A549 (cell line): ENCODE measurements around the gene ACAD11. TPM values are rescaled to one million over a fixed set of nuclear protein-coding genes. Genes with fewer than 3 reads are reported as not detected.
A peak's percentile ranks its signal among the peaks of the same experiment; 100 is the strongest.

Source experiments
- ATAC-seq, 2 experiments: fragments of 200-7000 bp in 1 of 2; fragments of >200 bp in 1 of 2; cut with Nextera tagmentation in 1 of 2; cut with Tn5 transposase in 1 of 2; 3 replicates each; pipeline versions ENCODE4 v1.8.0 to v1.9.1; 2018 to 2020; ENCODE audit warnings: mild to moderate bottlenecking in 1 of 2, moderate library complexity in 1 of 2
- CTCF ChIA-PET: fragments of 300-600 bp; sonication (Branson Sonifier 250); formaldehyde crosslinking; extraction: SDS; loops from one replicate; lab custom pipeline; 2021; ENCODE audit warnings: antibody characterized with exemption, inconsistent platforms; lab: Yijun Ruan, JAX
- POLR2A ChIA-PET: fragments of 350-600 bp; formaldehyde crosslinking; extraction: SDS; loops from one replicate; lab custom pipeline; 2021; ENCODE audit warnings: antibody characterized with exemption, inconsistent platforms; lab: Yijun Ruan, JAX
- DNase-seq, 2 experiments: peaks; one replicate each; pipeline versions ENCODE4 v3.0.0 to v3.0.0-alpha.2; 2011 to 2016; ENCODE audit warnings: low read depth in 1 of 2, low spot score in 1 of 2
- FAIRE-seq: peaks from 2 replicates; lab custom pipeline; 2011; peaks lifted over from hg19 to GRCh38; lab: Jason Lieb, UNC
- H3K27ac ChIP-seq, 2 experiments: fragments of >200 bp; sonication (Bioruptor Twin); formaldehyde crosslinking; 3 replicates each; pipeline ENCODE4 v1.5.1; 2016 to 2017
- H3K4me1 ChIP-seq: fragments of >200 bp; sonication (Bioruptor Twin); formaldehyde crosslinking; 3 replicates; pipeline ENCODE4 v1.6.1; 2016
- H3K4me2 ChIP-seq: fragments of >200 bp; sonication (Bioruptor Twin); formaldehyde crosslinking; 3 replicates; pipeline ENCODE4 v1.6.1; 2016
- H3K4me3 ChIP-seq: fragments of >200 bp; sonication (Bioruptor Twin); formaldehyde crosslinking; 3 replicates; pipeline ENCODE4 v1.5.1; 2016
- H3K9me3 ChIP-seq: fragments of >200 bp; sonication (Bioruptor Twin); formaldehyde crosslinking; 3 replicates; pipeline ENCODE4 v1.6.1; 2016
- CEBPB ChIP-seq, 2 experiments: fragments of >200 bp in 1 of 2; sonication (Bioruptor Twin) in 1 of 2; formaldehyde crosslinking in 1 of 2; IDR thresholded peaks; 2 replicates each; pipeline ENCODE4 v1.6.1; 2012 to 2016
- EHMT2 ChIP-seq: fragments of 200-600 bp; sonication (generic); IDR thresholded peaks from 2 replicates; pipeline ENCODE4 v1.6.1; 2016; ENCODE audit warnings: antibody characterized with exemption, low read depth, mild to moderate bottlenecking, moderate library complexity
- EP300 ChIP-seq, 2 experiments: fragments of >200 bp; sonication (Bioruptor Twin); formaldehyde crosslinking; IDR thresholded peaks; 2 replicates in 1 of 2; 3 replicates in 1 of 2; pipeline ENCODE4 v1.6.1; 2016 to 2017
- FOSL2 ChIP-seq, 2 experiments: fragments of 450-650 bp in 1 of 2; fragments of >200 bp in 1 of 2; sonication (Bioruptor Twin) in 1 of 2; formaldehyde crosslinking; IDR thresholded peaks; 2 replicates each; pipeline versions ENCODE4 v1.5.0 to v1.6.1; 2016 to 2020; ENCODE audit warnings: mild to moderate bottlenecking in 1 of 2, moderate library complexity in 1 of 2
- GATA3 ChIP-seq: IDR thresholded peaks from 2 replicates; pipeline ENCODE4 v1.6.1; 2012; ENCODE audit warnings: borderline replicate concordance
- HDAC2 ChIP-seq: fragments of 200-600 bp; sonication (generic); IDR thresholded peaks from 2 replicates; pipeline ENCODE4 v1.6.1; 2016
- HOXA7 ChIP-seq: fragments of 250-450 bp; sonication (Bioruptor Pico); IDR thresholded peaks from 2 replicates; pipeline ENCODE4 v1.5.0; 2020; ENCODE audit warnings: mild to moderate bottlenecking, moderate library complexity
- NR3C1 ChIP-seq: fragments of >200 bp; sonication (Bioruptor Twin); formaldehyde crosslinking; IDR thresholded peaks from 3 replicates; pipeline ENCODE4 v1.6.1; 2017
- PHF8 ChIP-seq: fragments of 200-600 bp; sonication (generic); IDR thresholded peaks from 2 replicates; pipeline ENCODE4 v1.6.1; 2016; ENCODE audit warnings: low read depth, mild to moderate bottlenecking, antibody characterized with exemption, moderate library complexity, borderline replicate concordance
- POLR2AphosphoS2 ChIP-seq: conservative IDR thresholded peaks from 2 replicates; pipeline ENCODE4 v1.6.1; 2012; ENCODE audit warnings: low read length, improper control_type of control experiment, inconsistent platforms
- RAD21 ChIP-seq, 2 experiments: fragments of >200 bp in 1 of 2; sonication (Bioruptor Twin) in 1 of 2; formaldehyde crosslinking in 1 of 2; IDR thresholded peaks in 1 of 2; conservative IDR thresholded peaks in 1 of 2; 2 replicates in 1 of 2; 3 replicates in 1 of 2; pipeline ENCODE4 v1.6.1; 2012 to 2018; ENCODE audit warnings: inconsistent platforms in 1 of 2
- RARB ChIP-seq: fragments of 250-450 bp; sonication (Bioruptor Pico); IDR thresholded peaks from 2 replicates; pipeline ENCODE4 v1.8.0; 2021; ENCODE audit warnings: mild to moderate bottlenecking, moderate library complexity
- RCOR1 ChIP-seq: fragments of 150-350 bp; IDR thresholded peaks from 2 replicates; pipeline ENCODE4 v1.6.1; 2014; ENCODE audit warnings: antibody characterized with exemption, low read length, low read depth
- RFX5 ChIP-seq: fragments of 450-650 bp; IDR thresholded peaks from 2 replicates; pipeline ENCODE4 v1.7.1; 2014; ENCODE audit warnings: antibody characterized with exemption, mild to moderate bottlenecking, moderate library complexity
- RNF2 ChIP-seq: fragments of 200-600 bp; sonication (generic); IDR thresholded peaks from 2 replicates; pipeline ENCODE4 v1.6.1; 2016; ENCODE audit warnings: low read depth, mild to moderate bottlenecking, antibody characterized with exemption, moderate library complexity, borderline replicate concordance
- SMC3 ChIP-seq: fragments of >200 bp; sonication (Bioruptor Twin); formaldehyde crosslinking; IDR thresholded peaks from 3 replicates; pipeline ENCODE4 v1.6.1; 2018; ENCODE audit warnings: inconsistent platforms
- SREBF2 ChIP-seq: fragments of 450-650 bp; IDR thresholded peaks from 2 replicates; pipeline ENCODE4 v1.6.1; 2014; ENCODE audit warnings: mild to moderate bottlenecking, moderate library complexity
- ZNF302 ChIP-seq: fragments of 250-450 bp; sonication (Bioruptor Pico); IDR thresholded peaks from 2 replicates; pipeline ENCODE4 v1.9.0; 2021; ENCODE audit warnings: inconsistent platforms, mild to moderate bottlenecking, moderate library complexity
- ZSCAN20 ChIP-seq: fragments of 250-450 bp; sonication (Bioruptor Pico); IDR thresholded peaks from 2 replicates; pipeline ENCODE4 v1.8.0; 2022; ENCODE audit warnings: mild to moderate bottlenecking, moderate library complexity
- WGBS: methylation state at CpG from one replicate; pipeline ENCODE4 v1.1.6; 2017; ENCODE audit errors: missing lambda C conversion rate; 5-methylcytosine and 5-hydroxymethylcytosine counted together
- polyA plus RNA-seq, 4 experiments: library from polyadenylated mRNA; depleted of rRNA in 3 of 4; stranded (reverse); fragments of >200 nt; fragmentation: RNase III in 1 of 4; extraction: RNeasy Plus Mini Kit Qiagen cat#74134 plus additional on column Dnase treatment in 1 of 4; gene quantifications; 2 replicates in 3 of 4; 3 replicates in 1 of 4; pipeline ENCODE4 v1.2.3, GENCODE V29; 2011 to 2017
- TF ChIP-seq, protein P1 (sequence below): fragments of >200 bp; sonication (Bioruptor Twin); formaldehyde crosslinking; IDR thresholded peaks from 3 replicates; pipeline ENCODE4 v1.5.1; 2016
- TF ChIP-seq, protein P2 (sequence below): IDR thresholded peaks from 2 replicates; pipeline ENCODE4 v1.6.1; 2012
- TF ChIP-seq, protein P3 (sequence below): IDR thresholded peaks from 2 replicates; pipeline ENCODE4 v1.6.1; 2012; ENCODE audit warnings: low read depth, borderline replicate concordance
- TF ChIP-seq, protein P4 (sequence below): IDR thresholded peaks from 2 replicates; pipeline ENCODE4 v1.6.1; 2012
- TF ChIP-seq, protein P5 (sequence below): fragments of 250-450 bp; sonication (Bioruptor Pico); IDR thresholded peaks from 2 replicates; pipeline ENCODE4 v1.5.0; 2021; ENCODE audit warnings: mild to moderate bottlenecking, moderate library complexity, borderline replicate concordance

ACAD11 gene
- polyA plus RNA-seq, 2 of the 4 experiments (the other 2 are of a cell fraction) = 10.3 to 19.2 TPM

DNA sequence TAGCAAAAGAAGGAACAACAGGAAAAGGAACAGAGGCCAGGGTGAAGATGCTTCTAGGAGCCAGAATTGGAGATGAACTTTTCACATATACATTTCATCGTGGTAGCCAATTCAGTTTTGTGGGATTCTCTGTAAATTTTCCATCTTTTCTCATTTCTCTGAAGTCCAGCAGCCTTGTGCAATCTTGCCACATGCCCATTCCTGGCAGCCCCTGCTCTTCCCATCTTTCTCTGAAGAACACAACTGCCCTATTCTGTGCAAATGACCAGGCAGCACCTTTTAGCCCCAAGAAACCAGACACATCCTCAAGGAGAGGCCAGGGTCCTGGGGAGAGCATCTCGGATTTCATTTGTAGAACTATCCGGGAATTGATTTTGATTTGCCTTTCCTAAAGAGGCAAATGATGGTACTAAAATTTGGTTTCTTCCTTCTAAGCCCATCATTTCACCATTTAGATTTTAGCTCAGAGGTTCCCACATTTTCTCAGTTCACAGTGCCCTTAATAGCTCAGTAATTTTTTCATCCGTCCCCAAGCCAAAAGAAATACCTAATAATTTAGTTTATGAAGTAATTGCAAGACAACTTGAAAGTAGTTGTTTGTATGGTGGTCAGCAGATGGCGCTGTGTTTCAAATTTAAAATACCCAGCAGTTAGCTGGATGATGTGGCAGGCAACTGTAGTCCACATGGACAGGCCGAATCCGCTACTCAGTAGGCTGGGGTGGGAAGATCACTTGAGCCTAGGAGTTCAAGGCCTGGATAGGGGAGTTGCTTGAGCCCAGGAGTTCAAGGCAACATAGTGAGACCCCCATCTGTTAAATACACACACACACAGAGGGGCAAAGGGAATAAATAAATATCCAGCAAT lies 123.8 kb downstream of the ACAD11 start:
- FAIRE-seq (no peak), ATAC-seq (peak; percentile 66 to 84; a peak in 4 of 6 replicates), DNase-seq (peak; percentile 15 to 67)
- CTCF ChIA-PET = interaction anchor here (0.7 to 3.4 kb wide), 15 partner anchors 9 to 115 kb away, joined by 3 to 16 read pairs (median 5); no protein-coding TSS in a partner anchor
- no peaks in the 10 kb centered on the region for H3K4me1 ChIP-seq
- 62% methylated on average over 7 of the region's 7 CpGs for WGBS
- no peak overlapping the region for H3K4me3 ChIP-seq
- POLR2A ChIA-PET = no interaction called here
- no peak overlapping the region for H3K4me2 ChIP-seq
- no peak overlapping the region for H3K27ac ChIP-seq
- H3K9me3 ChIP-seq = no peaks in the 10 kb centered on the region
- TF ChIP-seq SMC3 (peak; percentile 53; the same call in 2 of the 3 replicates), RAD21 (conservative IDR thresholded peaks at IDR 0.05 in 1 of 2, IDR thresholded peaks at IDR 0.05 in 1 of 2) (peak; percentile 40 to 50), GATA3 (no peak), RNF2 (no peak), ZNF302 (CRISPR knock-in tag) (no peak), RARB (CRISPR knock-in tag) (no peak)
- TF ChIP-seq, protein P1, sequence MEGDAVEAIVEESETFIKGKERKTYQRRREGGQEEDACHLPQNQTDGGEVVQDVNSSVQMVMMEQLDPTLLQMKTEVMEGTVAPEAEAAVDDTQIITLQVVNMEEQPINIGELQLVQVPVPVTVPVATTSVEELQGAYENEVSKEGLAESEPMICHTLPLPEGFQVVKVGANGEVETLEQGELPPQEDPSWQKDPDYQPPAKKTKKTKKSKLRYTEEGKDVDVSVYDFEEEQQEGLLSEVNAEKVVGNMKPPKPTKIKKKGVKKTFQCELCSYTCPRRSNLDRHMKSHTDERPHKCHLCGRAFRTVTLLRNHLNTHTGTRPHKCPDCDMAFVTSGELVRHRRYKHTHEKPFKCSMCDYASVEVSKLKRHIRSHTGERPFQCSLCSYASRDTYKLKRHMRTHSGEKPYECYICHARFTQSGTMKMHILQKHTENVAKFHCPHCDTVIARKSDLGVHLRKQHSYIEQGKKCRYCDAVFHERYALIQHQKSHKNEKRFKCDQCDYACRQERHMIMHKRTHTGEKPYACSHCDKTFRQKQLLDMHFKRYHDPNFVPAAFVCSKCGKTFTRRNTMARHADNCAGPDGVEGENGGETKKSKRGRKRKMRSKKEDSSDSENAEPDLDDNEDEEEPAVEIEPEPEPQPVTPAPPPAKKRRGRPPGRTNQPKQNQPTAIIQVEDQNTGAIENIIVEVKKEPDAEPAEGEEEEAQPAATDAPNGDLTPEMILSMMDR = peak; percentile 48

DNA sequence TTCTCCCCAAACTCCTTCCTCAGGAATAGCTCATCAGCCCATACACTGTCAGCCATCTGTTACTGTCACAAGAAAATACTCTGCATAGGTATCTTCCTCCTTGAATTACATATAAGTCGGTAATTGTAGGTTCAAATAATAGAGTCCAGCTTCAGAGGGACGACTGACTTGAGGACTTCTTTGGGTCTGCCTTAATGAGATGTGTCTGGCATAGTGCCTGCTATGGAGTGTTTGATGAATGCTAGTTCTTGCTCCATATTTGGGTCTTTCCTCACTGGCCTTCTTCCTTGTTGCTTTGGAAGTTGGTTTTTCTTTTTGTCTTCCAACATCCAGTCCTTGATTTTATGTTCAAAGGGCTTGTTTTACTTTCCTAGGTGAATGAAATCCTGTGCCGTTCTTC lies 129.0 kb downstream of the ACAD11 start:
- Histone ChIP-seq H3K4me2 (no peak overlapping the region), H3K4me3 (no peak overlapping the region), H3K27ac (no peak overlapping the region), H3K9me3 (no peaks in the 10 kb centered on the region), H3K4me1 (no peaks in the 10 kb centered on the region)
- FAIRE-seq (no peak), DNase-seq (no peak), ATAC-seq (no peak)
- ChIA-PET POLR2A (no interaction called here), CTCF (interaction anchor here (0.8 to 1.2 kb wide), 2 partner anchors 9 to 111 kb away, joined by 3 to 4 read pairs; no protein-coding TSS in a partner anchor)
- WGBS = 80% methylated on average over 3 of the region's 3 CpGs
- TF ChIP-seq, protein P1 = no peak
- TF ChIP-seq RFX5 = no peak
- no peak for TF ChIP-seq FOSL2 (IDR thresholded peaks at IDR 0.05)
- TF ChIP-seq FOSL2 (CRISPR knock-in tag; IDR thresholded peaks at IDR 0.05) = no peak
- TF ChIP-seq HOXA7 = no peak
- no peak for TF ChIP-seq ZSCAN20 (CRISPR knock-in tag)
- TF ChIP-seq PHF8 = no peak
- TF ChIP-seq EP300 (IDR thresholded peaks at IDR 0.05) = no peak

DNA sequence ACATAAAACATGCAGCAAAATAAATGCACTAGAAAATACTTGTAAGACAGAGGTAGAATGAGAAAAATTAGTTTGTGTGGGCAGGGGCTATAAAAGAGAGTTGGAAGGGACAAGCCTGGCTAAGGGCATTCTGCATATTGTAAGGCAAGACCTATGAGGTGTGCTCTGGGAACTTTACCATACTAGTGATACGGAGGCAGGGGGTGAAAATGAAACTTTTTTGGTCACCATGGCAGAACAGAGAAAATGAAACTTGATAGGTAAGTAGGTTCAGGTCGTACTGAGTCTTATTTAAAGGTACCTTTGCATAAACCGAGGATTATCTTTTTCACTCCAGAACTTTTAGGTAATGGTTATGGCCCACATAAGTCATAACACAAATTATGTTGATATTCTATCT lies 137.3 kb downstream of the ACAD11 start:
- Histone ChIP-seq H3K4me1 (no peaks in the 10 kb centered on the region), H3K9me3 (no peaks in the 10 kb centered on the region), H3K4me3 (no peak overlapping the region), H3K4me2 (no peak overlapping the region), H3K27ac (no peak overlapping the region)
- POLR2A ChIA-PET = no interaction called here
- 91% methylated on average over 3 of the region's 3 CpGs for WGBS
- CTCF ChIA-PET = interaction anchor here (1.4 kb wide), 1 partner anchor 9 kb away, joined by 4 read pairs; no protein-coding TSS in a partner anchor
- no peak for FAIRE-seq
- no peak for ATAC-seq
- DNase-seq = no peak
- TF ChIP-seq NR3C1 (no peak), POLR2AphosphoS2 (no peak), RAD21 (conservative IDR thresholded peaks at IDR 0.05 in 1 of 2, IDR thresholded peaks at IDR 0.05 in 1 of 2) (no peak), SREBF2 (no peak), HDAC2 (no peak), ZSCAN20 (CRISPR knock-in tag) (no peak), RARB (CRISPR knock-in tag) (no peak), CEBPB (IDR thresholded peaks at IDR 0.05) (no peak), RCOR1 (no peak), EHMT2 (no peak), SMC3 (no peak)
- TF ChIP-seq, protein P2, sequence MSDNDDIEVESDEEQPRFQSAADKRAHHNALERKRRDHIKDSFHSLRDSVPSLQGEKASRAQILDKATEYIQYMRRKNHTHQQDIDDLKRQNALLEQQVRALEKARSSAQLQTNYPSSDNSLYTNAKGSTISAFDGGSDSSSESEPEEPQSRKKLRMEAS = no peak
- TF ChIP-seq, protein P3, sequence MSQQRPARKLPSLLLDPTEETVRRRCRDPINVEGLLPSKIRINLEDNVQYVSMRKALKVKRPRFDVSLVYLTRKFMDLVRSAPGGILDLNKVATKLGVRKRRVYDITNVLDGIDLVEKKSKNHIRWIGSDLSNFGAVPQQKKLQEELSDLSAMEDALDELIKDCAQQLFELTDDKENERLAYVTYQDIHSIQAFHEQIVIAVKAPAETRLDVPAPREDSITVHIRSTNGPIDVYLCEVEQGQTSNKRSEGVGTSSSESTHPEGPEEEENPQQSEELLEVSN = no peak
- TF ChIP-seq, protein P4, sequence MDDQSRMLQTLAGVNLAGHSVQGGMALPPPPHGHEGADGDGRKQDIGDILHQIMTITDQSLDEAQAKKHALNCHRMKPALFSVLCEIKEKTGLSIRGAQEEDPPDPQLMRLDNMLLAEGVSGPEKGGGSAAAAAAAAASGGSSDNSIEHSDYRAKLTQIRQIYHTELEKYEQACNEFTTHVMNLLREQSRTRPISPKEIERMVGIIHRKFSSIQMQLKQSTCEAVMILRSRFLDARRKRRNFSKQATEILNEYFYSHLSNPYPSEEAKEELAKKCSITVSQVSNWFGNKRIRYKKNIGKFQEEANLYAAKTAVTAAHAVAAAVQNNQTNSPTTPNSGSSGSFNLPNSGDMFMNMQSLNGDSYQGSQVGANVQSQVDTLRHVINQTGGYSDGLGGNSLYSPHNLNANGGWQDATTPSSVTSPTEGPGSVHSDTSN = no peak
- TF ChIP-seq, protein P5, sequence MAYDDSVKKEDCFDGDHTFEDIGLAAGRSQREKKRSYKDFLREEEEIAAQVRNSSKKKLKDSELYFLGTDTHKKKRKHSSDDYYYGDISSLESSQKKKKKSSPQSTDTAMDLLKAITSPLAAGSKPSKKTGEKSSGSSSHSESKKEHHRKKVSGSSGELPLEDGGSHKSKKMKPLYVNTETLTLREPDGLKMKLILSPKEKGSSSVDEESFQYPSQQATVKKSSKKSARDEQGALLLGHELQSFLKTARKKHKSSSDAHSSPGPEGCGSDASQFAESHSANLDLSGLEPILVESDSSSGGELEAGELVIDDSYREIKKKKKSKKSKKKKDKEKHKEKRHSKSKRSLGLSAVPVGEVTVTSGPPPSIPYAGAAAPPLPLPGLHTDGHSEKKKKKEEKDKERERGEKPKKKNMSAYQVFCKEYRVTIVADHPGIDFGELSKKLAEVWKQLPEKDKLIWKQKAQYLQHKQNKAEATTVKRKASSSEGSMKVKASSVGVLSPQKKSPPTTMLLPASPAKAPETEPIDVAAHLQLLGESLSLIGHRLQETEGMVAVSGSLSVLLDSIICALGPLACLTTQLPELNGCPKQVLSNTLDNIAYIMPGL = no peak
